ENCODE measurements around the gene SERAC1. TPM values are rescaled to one million over a fixed set of nuclear protein-coding genes. Genes with fewer than 3 reads are reported as not detected.
A peak's percentile ranks its signal among the peaks of the same experiment; 100 is the strongest.

The SERAC1 gene
- total RNA-seq, 1 donor from 2014 or later: 9.3 TPM

- H3K4me3 Mint-ChIP-seq (ENCODE audit: unreplicated experiment): no peak overlapping the region
- peaks cover 62% of the 10 kb centered on the region for H3K36me3 ChIP-seq (ENCODE audit: insufficient read depth, low read length)
- TF ChIP-seq CTCF (IDR thresholded peaks at IDR 0.05; ENCODE audit: insufficient read depth, low read depth, low read length) (no peak), EZH2 (IDR thresholded peaks at IDR 0.05; ENCODE audit: insufficient read depth, low read length) (no peak)
- no peaks in the 10 kb centered on the region for H3K9me3 ChIP-seq (ENCODE audit: insufficient read depth, low read depth, low read length)
- H3K36me3 Mint-ChIP-seq (ENCODE audit: low read depth, unreplicated experiment): peaks cover 28% of the 10 kb centered on the region
- peak overlapping the region; percentile 49 for H3K9ac ChIP-seq (ENCODE audit: low read length)
- no peaks in the 10 kb centered on the region for H4K20me1 ChIP-seq (ENCODE audit: insufficient read depth, low read length)
- H2AFZ ChIP-seq (ENCODE audit: low read depth, low read length): no peak overlapping the region
- peaks cover 30% of the 10 kb centered on the region for H3K79me2 ChIP-seq (ENCODE audit: insufficient read depth, low read length)
- FAIRE-seq (no peak), DNase-seq (ENCODE audit: low read depth) (no peak)
- H3K4me3 ChIP-seq (ENCODE audit: insufficient read depth, low read depth, low read length): no peak overlapping the region
- peak overlapping the region; percentile 50 for H3K27ac ChIP-seq (ENCODE audit: low read depth, low read length)
- H3K9me3 Mint-ChIP-seq (ENCODE audit: unreplicated experiment): no peaks in the 10 kb centered on the region
- H3K27me3 ChIP-seq (ENCODE audit: insufficient read depth, low read length): no peaks in the 10 kb centered on the region
- H3K27me3 Mint-ChIP-seq (ENCODE audit: low read depth, unreplicated experiment): no peaks in the 10 kb centered on the region
- no peak overlapping the region for H3K4me2 ChIP-seq (ENCODE audit: low read length)
- H3K4me1 Mint-ChIP-seq (ENCODE audit: low read depth, unreplicated experiment): peaks cover 23% of the 10 kb centered on the region
- peaks cover 38% of the 10 kb centered on the region for H3K4me1 ChIP-seq (ENCODE audit: insufficient read depth, low read length)
- H3K27ac Mint-ChIP-seq (ENCODE audit: unreplicated experiment): peak overlapping the region; percentile 34
Measured at GRCh38 chr6:158071121-158072082, 96.7 kb downstream of the SERAC1 start.

GRCh38 chr6:158070513-158070912 lies 97.5 kb downstream of the SERAC1 start:
- peaks cover 23% of the 10 kb centered on the region for H3K4me1 Mint-ChIP-seq (ENCODE audit: low read depth, unreplicated experiment)
- DNase-seq (ENCODE audit: low read depth) (no peak), FAIRE-seq (no peak)
- H3K9me3 Mint-ChIP-seq (ENCODE audit: unreplicated experiment): no peaks in the 10 kb centered on the region
- no peak overlapping the region for H3K4me3 ChIP-seq (ENCODE audit: insufficient read depth, low read depth, low read length)
- H3K4me2 ChIP-seq (ENCODE audit: low read length): peak overlapping the region; percentile 70
- no peaks in the 10 kb centered on the region for H3K27me3 Mint-ChIP-seq (ENCODE audit: low read depth, unreplicated experiment)
- peaks cover 29% of the 10 kb centered on the region for H3K79me2 ChIP-seq (ENCODE audit: insufficient read depth, low read length)
- H3K36me3 ChIP-seq (ENCODE audit: insufficient read depth, low read length): peaks cover 62% of the 10 kb centered on the region
- peaks cover 28% of the 10 kb centered on the region for H3K36me3 Mint-ChIP-seq (ENCODE audit: low read depth, unreplicated experiment)
- H3K4me1 ChIP-seq (ENCODE audit: insufficient read depth, low read length): peaks cover 38% of the 10 kb centered on the region
- no peak for TF ChIP-seq CTCF (IDR thresholded peaks at IDR 0.05; ENCODE audit: insufficient read depth, low read depth, low read length)
- no peak for TF ChIP-seq EZH2 (IDR thresholded peaks at IDR 0.05; ENCODE audit: insufficient read depth, low read length)
- H3K27ac ChIP-seq (ENCODE audit: low read depth, low read length): peak overlapping the region; percentile 97
- H2AFZ ChIP-seq (ENCODE audit: low read depth, low read length): no peak overlapping the region
- H3K27ac Mint-ChIP-seq (ENCODE audit: unreplicated experiment): no peak overlapping the region
- no peaks in the 10 kb centered on the region for H4K20me1 ChIP-seq (ENCODE audit: insufficient read depth, low read length)
- H3K9me3 ChIP-seq (ENCODE audit: insufficient read depth, low read depth, low read length): no peaks in the 10 kb centered on the region
- peak overlapping the region; percentile 80 for H3K9ac ChIP-seq (ENCODE audit: low read length)
- H3K27me3 ChIP-seq (ENCODE audit: insufficient read depth, low read length): no peaks in the 10 kb centered on the region
- no peak overlapping the region for H3K4me3 Mint-ChIP-seq (ENCODE audit: unreplicated experiment)

GRCh38 chr6:158069800-158070195 lies 98.3 kb downstream of the SERAC1 start:
- Histone ChIP-seq H4K20me1 (ENCODE audit: insufficient read depth, low read length) (no peaks in the 10 kb centered on the region), H3K9ac (ENCODE audit: low read length) (peak overlapping the region; percentile 80), H3K9me3 (ENCODE audit: insufficient read depth, low read depth, low read length) (no peaks in the 10 kb centered on the region), H3K79me2 (ENCODE audit: insufficient read depth, low read length) (peaks cover 29% of the 10 kb centered on the region), H3K4me2 (ENCODE audit: low read length) (peak overlapping the region; percentile 70), H3K27me3 (ENCODE audit: insufficient read depth, low read length) (no peaks in the 10 kb centered on the region), H3K27ac (ENCODE audit: low read depth, low read length) (peak overlapping the region; percentile 97), H3K4me1 (ENCODE audit: insufficient read depth, low read length) (peaks cover 38% of the 10 kb centered on the region), H2AFZ (ENCODE audit: low read depth, low read length) (no peak overlapping the region), H3K36me3 (ENCODE audit: insufficient read depth, low read length) (peaks cover 65% of the 10 kb centered on the region), H3K4me3 (ENCODE audit: insufficient read depth, low read depth, low read length) (peak overlapping the region; percentile 18)
- FAIRE-seq (peak; percentile 80), DNase-seq (ENCODE audit: low read depth) (peak; percentile 82)
- Mint-ChIP-seq H3K4me3 (ENCODE audit: unreplicated experiment) (no peak overlapping the region), H3K9me3 (ENCODE audit: unreplicated experiment) (no peaks in the 10 kb centered on the region), H3K4me1 (ENCODE audit: low read depth, unreplicated experiment) (peaks cover 23% of the 10 kb centered on the region), H3K27ac (ENCODE audit: unreplicated experiment) (peak overlapping the region; percentile 34), H3K36me3 (ENCODE audit: low read depth, unreplicated experiment) (peaks cover 28% of the 10 kb centered on the region), H3K27me3 (ENCODE audit: low read depth, unreplicated experiment) (no peaks in the 10 kb centered on the region)
- TF ChIP-seq CTCF (IDR thresholded peaks at IDR 0.05; ENCODE audit: insufficient read depth, low read depth, low read length) (no peak), EZH2 (IDR thresholded peaks at IDR 0.05; ENCODE audit: insufficient read depth, low read length) (no peak)

All from astrocyte (in vitro differentiated cells and primary cell).